D721Med (cell line): ENCODE measurements around the gene UBE2J2.

Experiments used
- DNase-seq: peaks from one replicate; pipeline ENCODE4 v3.0.0; 2011; ENCODE audit warnings: low spot score; ENCODE audit not compliant: insufficient read length
- FAIRE-seq: peaks from 2 replicates; lab custom pipeline; 2011; peaks lifted over from hg19 to GRCh38; lab: Jason Lieb, UNC
- TF ChIP-seq, protein P1 (sequence below): IDR thresholded peaks from 2 replicates; pipeline ENCODE4 v1.5.1; 2012; ENCODE audit warnings: mild to moderate bottlenecking, control low read depth; ENCODE audit not compliant: insufficient read depth; ENCODE audit errors: missing control alignments

UBE2J2 gene

DNA sequence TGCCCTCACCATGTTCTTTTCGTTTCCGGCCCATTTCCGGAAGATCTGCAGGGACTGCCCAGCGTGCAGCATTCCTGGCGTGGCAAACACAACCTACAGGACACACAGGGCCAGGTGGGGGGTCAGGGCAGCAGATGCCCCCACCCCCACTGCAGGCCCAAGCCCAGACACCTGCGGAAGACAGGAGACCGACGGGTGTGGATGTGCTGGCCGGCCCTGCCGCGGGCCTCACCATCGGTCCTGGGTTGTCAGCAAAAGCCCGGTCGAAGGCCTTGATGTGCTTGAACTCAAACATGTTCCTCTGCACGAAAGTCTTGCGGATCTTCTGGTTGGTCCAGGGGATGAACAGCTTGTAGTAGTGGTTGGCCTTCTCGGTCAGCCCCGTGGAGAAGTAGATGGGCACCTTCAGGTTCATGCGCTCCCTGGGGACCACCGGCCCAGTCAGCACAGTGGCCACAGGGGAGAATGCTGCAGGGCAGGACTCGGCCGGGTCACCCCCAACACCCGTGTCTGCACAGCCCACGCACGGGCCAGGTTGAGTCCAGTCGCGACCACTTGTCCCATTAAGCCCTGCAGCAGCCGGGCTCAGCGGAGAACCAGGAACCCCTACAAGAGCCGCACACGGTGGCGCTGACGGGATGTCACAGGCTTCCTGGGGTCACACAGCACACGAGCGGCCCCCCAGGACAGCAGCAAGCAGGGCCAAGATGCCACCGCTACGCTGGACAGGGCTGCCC lies 40.0 kb upstream of the UBE2J2 start:
- TF ChIP-seq, protein P1, sequence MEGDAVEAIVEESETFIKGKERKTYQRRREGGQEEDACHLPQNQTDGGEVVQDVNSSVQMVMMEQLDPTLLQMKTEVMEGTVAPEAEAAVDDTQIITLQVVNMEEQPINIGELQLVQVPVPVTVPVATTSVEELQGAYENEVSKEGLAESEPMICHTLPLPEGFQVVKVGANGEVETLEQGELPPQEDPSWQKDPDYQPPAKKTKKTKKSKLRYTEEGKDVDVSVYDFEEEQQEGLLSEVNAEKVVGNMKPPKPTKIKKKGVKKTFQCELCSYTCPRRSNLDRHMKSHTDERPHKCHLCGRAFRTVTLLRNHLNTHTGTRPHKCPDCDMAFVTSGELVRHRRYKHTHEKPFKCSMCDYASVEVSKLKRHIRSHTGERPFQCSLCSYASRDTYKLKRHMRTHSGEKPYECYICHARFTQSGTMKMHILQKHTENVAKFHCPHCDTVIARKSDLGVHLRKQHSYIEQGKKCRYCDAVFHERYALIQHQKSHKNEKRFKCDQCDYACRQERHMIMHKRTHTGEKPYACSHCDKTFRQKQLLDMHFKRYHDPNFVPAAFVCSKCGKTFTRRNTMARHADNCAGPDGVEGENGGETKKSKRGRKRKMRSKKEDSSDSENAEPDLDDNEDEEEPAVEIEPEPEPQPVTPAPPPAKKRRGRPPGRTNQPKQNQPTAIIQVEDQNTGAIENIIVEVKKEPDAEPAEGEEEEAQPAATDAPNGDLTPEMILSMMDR = no peak
- DNase-seq (no peak), FAIRE-seq (no peak)

DNA sequence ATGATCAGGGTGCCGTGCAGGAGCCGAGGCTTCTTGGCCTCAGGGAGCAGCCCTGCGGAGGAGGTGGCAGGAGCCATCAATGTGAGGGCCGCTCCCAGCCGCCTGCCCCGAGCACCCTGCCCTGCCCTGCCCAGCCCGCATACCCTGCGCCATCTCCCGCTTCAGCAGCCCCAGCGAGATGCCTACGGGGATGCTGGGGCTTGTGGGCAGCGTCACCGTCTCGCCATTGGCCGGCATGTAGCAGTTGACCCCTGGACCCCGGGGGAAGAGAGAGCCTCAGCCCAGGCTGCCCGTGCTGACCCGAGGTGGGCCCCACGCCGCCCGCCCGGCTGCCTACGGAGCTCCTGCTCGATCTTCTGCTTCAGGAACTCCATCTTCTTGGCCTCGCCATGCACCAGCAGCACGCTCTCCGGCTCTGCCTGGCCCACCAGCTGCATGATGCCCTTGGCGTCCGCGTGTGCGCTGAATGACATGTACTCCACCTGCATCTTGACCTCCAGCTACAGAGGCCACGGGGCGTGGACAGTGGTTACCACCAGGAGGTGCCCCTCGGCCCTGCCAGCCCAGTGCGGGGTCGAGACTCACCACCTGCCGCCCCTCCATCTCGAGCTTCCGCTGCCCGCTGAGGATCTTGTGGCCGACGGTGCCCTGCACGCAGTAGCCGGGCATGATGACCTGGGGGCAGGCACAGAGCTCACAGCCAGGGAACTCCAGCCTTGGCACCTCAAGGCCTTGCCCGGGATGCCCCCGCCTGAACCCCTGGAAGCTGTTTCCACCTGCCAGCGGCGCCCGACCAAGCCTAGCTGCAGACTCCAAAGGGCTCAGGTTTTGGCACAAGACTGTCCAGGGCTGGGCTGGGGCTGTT lies 39.0 kb upstream of the UBE2J2 start:
- TF ChIP-seq, protein P1 = no peak
- DNase-seq (no peak), FAIRE-seq (no peak)

DNA sequence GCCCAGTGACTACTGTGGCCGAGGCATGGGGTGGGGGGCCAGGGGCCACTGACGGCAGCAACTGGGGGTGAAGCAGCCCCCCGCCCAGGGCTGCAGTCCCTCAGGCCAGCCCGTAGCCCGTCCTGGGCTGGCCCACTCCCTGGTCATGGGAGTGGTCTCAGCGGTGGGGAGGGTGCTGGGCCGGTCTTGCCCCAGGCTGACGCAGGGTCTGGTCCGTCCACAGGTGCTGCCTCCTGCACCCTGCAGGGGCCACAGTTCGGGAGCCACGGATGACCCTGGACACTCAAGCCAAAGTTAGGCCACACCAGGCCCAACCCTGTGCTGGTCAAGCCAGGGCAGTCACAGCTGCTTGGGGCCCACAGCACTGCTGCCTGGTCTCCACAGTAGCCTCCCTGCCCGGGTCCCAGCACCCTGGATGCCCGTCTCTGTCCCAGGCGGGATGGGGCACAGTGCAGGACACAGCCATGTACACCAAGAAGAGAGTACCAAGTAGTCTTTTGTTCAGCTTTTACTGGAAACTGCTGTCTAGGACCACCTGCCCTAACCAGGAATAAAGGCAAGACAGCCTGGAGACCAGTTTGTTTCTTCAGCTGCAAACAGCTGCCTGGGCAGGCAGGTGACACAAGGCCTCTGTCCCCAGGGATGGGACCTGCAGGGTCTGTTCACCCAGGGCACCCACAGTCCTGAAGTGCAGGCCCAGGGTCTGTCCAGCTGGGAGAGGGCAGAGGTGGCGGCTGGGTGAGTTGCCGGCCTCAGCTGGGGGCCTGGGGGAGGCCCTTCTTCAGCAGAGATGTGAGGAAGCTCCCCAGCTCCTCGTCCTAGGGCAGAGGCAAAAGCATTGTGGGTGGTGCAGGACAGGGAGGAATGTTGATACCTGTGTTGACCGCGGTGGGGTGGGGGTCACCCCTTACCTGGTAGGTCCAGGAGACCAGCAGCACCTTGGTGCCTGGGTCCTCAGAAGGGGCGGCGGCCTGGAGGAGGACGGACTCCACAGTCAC lies 37.8 kb upstream of the UBE2J2 start:
- TF ChIP-seq, protein P1 = no peak
- FAIRE-seq (no peak), DNase-seq (no peak)

DNA sequence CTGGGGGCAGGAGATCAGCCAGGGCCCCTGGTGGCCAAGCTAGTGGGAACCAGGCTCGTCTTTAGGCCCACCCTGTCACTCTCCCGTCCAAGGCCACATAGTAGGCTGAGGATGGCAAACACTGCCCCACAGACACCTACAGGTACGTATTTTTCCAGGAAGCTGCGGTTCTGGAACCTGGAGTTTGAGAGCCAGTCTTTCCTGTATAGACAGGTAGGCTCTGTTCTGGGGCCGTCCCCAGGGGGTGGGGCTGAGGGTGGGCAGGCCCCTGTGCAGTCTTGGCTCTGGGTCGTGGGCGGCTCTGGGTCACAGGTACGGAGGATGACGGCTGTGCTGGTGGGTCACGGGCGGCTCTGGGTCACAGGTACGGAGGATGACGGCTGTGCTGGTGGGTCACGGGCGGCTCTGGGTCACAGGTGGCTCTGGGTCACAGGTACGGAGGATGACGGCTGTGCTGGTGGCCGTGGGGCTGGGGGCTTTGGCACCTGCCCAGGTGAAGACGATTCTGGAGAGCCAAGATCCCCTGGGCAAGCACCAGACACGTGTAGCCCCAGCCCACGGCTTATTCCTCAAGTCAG lies 36.9 kb upstream of the UBE2J2 start:
- FAIRE-seq = no peak
- TF ChIP-seq, protein P1 = no peak
- DNase-seq = no peak

DNA sequence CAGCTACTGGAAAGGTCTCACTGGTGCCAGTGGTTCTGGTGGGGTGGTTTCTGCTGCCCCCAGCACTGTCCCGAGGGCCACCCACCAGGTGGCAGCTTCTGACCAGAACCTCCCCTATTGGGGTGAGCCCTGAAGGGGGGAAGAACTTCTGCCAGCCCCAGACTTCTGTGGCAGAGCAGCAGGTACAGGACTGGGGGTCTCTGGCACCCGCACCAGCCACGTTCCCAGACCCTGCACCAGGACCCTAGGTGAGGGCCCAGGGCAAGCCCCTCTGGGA lies 36.4 kb upstream of the UBE2J2 start:
- TF ChIP-seq, protein P1 = no peak
- DNase-seq (no peak), FAIRE-seq (no peak)

DNA sequence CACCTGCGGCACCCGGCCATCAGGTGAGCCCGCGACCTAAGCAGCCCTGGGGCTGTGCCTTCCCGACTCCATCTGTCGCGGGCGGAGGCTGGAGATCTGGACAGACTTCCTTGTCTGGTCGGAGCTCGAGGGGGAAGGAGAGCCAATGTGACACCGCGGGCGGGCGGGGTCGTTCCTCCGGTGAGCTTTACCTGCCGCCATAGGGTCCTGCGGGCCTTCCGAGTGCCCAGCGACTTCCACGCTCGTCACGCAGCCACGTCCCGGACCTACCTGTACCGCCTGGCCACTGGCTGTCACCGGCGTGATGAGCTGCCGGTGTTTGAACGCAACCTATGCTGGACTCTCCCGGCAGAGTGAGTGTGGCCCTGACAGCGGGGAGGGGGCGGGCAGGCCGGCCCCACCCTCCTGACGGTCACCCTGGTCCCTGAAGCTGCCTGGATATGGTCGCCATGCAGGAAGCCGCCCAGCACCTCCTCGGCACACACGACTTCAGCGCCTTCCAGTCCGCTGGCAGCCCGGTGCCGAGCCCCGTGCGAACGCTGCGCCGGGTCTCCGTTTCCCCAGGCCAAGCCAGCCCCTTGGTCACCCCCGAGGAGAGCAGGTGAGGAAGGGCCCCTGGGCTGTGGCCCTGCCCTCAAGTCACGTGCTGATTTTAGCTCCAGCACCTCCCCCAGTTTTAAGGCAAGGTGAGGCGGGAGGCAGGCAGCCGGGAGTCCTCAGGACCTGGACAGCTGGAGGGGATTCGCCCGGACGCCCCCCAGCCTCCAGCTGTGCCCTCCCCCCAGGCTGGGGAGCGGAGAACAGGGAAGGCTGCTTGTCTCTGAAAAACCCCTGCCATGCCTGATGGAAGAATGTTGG lies 35.8 kb upstream of the UBE2J2 start:
- no peak for DNase-seq
- FAIRE-seq = no peak
- TF ChIP-seq, protein P1 = no peak
